Mesendoderm (in vitro differentiated cells): ENCODE results near the gene CST6.

Experiments
- DNase-seq: peaks from one replicate; pipeline ENCODE4 v3.0.0; 2013
- H2AK5ac ChIP-seq: 2 replicates; pipeline ENCODE4 v1.6.1; 2013; ENCODE audit warnings: low read length, inconsistent platforms
- H2BK120ac ChIP-seq: 2 replicates; pipeline ENCODE4 v1.6.1; 2013; ENCODE audit warnings: low read depth, mild to moderate bottlenecking, low read length, moderate library complexity, mixed read lengths
- H2BK15ac ChIP-seq: replicated peaks from 2 replicates; pipeline ENCODE4 v1.6.1; 2013; ENCODE audit warnings: low read depth, mild to moderate bottlenecking, moderate library complexity
- H2BK5ac ChIP-seq: 2 replicates; pipeline ENCODE4 v1.6.1; 2013; ENCODE audit warnings: low read length, inconsistent platforms
- H3K18ac ChIP-seq: 2 replicates; pipeline ENCODE4 v1.6.1; 2013; ENCODE audit warnings: mild to moderate bottlenecking, low read length, mixed read lengths
- H3K23ac ChIP-seq: one replicate; pipeline ENCODE4 v1.6.1; 2013; ENCODE audit warnings: low read length
- H3K27ac ChIP-seq: 2 replicates; pipeline ENCODE4 v1.5.1; 2013; ENCODE audit warnings: low read depth, mild to moderate bottlenecking, inconsistent platforms, low read length, moderate library complexity
- H3K27me3 ChIP-seq: 2 replicates; pipeline ENCODE4 v1.6.1; 2013; ENCODE audit warnings: low read length, control low read depth, mild to moderate bottlenecking, inconsistent platforms; ENCODE audit not compliant: insufficient read depth, poor library complexity
- H3K36me3 ChIP-seq: 2 replicates; pipeline ENCODE4 v1.6.1; 2013; ENCODE audit warnings: low read length, inconsistent platforms; ENCODE audit not compliant: control insufficient read depth, insufficient read depth
- H3K4ac ChIP-seq: one replicate; pipeline ENCODE4 v1.6.1; 2013; ENCODE audit warnings: low read depth, mild to moderate bottlenecking, low read length, moderate library complexity
- H3K4me1 ChIP-seq: 2 replicates; pipeline ENCODE4 v1.6.1; 2013; ENCODE audit warnings: low read depth, low read length, inconsistent platforms; ENCODE audit not compliant: control insufficient read depth
- H3K4me2 ChIP-seq: 2 replicates; pipeline ENCODE4 v1.6.1; 2013; ENCODE audit warnings: low read length
- H3K4me3 ChIP-seq: 2 replicates; pipeline ENCODE4 v1.5.1; 2013; ENCODE audit warnings: mild to moderate bottlenecking, low read length
- H3K56ac ChIP-seq: one replicate; pipeline ENCODE4 v1.6.1; 2013; ENCODE audit warnings: low read length
- H3K79me1 ChIP-seq: 2 replicates; pipeline ENCODE4 v1.6.1; 2013; ENCODE audit warnings: low read length, inconsistent platforms
- H3K79me2 ChIP-seq: 2 replicates; pipeline ENCODE4 v1.6.1; 2013; ENCODE audit warnings: mild to moderate bottlenecking, low read length; ENCODE audit not compliant: control insufficient read depth, insufficient read depth
- H3K9ac ChIP-seq: 2 replicates; pipeline ENCODE4 v1.6.1; 2013; ENCODE audit warnings: low read length, inconsistent platforms
- H4K5ac ChIP-seq: one replicate; pipeline ENCODE4 v1.6.1; 2013; ENCODE audit warnings: low read length
- H4K8ac ChIP-seq: one replicate; pipeline ENCODE4 v1.6.1; 2013; ENCODE audit warnings: low read depth, mild to moderate bottlenecking, control low read depth, low read length, moderate library complexity
- WGBS: extraction: QIAGEN DNeasy Blood & Tissue Kit; methylation state at CpG from one replicate; pipeline ENCODE4 v1.1.7; 2013; ENCODE audit warnings: low lambda C conversion rate, missing lambda C conversion rate; ENCODE audit not compliant: insufficient coverage; ENCODE audit errors: extremely low coverage; 5-methylcytosine and 5-hydroxymethylcytosine counted together

CST6 gene

DNA sequence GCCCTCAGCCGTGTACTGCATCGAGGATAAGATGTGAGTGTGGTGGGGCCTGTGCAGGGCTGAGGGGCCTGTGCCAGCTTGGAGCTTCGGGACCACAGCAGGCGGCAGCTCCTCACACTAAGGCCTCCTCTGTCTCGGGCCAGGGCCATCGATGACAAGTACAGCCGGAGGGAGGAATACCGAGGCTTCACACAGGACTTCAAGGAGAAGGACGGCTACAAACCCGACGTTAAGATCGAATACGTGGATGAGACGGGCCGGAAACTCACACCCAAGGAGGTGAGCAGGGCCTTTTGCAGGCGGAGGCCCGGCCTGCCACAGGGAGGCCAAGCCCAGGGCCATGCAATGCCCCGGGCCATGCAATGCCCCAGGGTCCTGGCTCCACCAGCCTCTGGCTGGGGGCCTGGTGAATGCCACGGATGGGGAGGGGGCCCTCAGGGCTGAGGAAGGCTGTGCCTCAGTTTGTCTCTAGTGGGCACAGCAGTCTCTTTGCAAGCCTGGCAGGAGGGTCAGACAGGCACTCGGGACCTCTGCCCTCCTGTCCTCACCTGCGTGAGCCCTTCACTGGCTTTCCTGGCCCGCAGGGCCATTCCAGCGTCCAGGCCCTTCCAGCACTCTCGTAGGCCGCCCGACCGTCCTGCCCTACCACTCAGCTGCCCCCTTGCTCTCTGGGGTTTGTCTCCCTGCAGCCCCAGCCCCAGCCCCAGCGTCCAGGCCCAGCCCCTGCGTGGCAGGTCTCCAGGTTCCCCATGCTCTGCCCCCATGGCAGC lies 34.0 kb upstream of the CST6 start:
- Histone ChIP-seq H3K4me3 (no peak overlapping the region), H2BK120ac (no peak overlapping the region), H3K27ac (no peak overlapping the region), H3K4ac (no peak overlapping the region), H3K36me3 (peaks cover 4% of the 10 kb centered on the region), H2AK5ac (no peak overlapping the region), H4K8ac (no peak overlapping the region), H4K5ac (no peak overlapping the region), H2BK5ac (no peak overlapping the region), H3K27me3 (no peaks in the 10 kb centered on the region), H3K4me2 (no peak overlapping the region), H3K79me1 (no peaks in the 10 kb centered on the region), H3K9ac (no peak overlapping the region), H3K4me1 (no peaks in the 10 kb centered on the region), H3K56ac (no peak overlapping the region), H3K18ac (no peak overlapping the region), H3K23ac (no peak overlapping the region), H2BK15ac (no peak overlapping the region), H3K79me2 (no peaks in the 10 kb centered on the region)
- DNase-seq, result no peak
- no CpG with 5 or more reads among the region's 29 CpGs for WGBS

DNA sequence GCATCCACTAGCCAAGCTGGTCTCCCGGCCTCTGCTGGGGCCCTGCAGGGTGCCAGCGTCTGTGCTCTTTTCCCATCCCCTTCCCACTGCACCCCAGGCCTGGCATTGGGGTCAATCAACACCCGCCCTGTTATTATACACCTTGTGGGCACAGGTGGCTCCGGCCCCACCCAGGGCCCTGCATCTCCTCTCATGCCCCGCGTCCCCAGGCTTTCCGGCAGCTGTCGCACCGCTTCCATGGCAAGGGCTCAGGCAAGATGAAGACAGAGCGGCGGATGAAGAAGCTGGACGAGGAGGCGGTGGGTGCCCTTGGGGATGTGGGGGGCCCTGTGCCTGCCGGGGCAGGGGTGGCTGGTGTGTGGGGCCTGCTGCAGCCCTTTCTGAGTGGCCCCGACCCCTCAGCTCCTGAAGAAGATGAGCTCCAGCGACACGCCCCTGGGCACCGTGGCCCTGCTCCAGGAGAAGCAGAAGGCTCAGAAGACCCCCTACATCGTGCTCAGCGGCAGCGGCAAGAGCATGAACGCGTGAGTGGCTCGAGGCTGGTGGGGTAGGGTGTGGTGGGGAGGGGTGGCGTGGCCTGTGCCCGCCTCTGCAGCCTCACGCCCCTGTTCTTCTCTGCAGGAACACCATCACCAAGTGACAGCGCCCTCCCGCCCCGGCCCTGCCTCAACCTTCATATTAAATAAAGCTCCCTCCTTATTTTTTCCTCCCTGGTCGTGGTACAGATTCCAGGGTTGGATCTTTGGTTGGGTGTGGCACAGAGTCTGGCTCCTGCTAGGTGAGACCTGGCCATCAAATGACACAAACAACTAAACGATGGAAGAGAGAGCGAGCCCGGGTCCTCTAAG lies 33.2 kb upstream of the CST6 start:
- no peak for DNase-seq
- no peaks in the 10 kb centered on the region for H3K79me2 ChIP-seq
- H2BK5ac ChIP-seq, result no peak overlapping the region
- no peak overlapping the region for H4K8ac ChIP-seq
- H3K27ac ChIP-seq, result no peak overlapping the region
- H2BK15ac ChIP-seq, result no peak overlapping the region
- no peak overlapping the region for H2AK5ac ChIP-seq
- H3K4me1 ChIP-seq, result no peaks in the 10 kb centered on the region
- no CpG with 5 or more reads among the region's 34 CpGs for WGBS
- no peaks in the 10 kb centered on the region for H3K79me1 ChIP-seq
- H3K4me3 ChIP-seq, result no peak overlapping the region
- peaks cover 2% of the 10 kb centered on the region for H3K36me3 ChIP-seq
- H3K23ac ChIP-seq, result no peak overlapping the region
- no peak overlapping the region for H2BK120ac ChIP-seq
- H3K18ac ChIP-seq, result no peak overlapping the region
- no peak overlapping the region for H3K9ac ChIP-seq
- no peak overlapping the region for H4K5ac ChIP-seq
- H3K56ac ChIP-seq, result no peak overlapping the region
- H3K4me2 ChIP-seq, result no peak overlapping the region
- no peak overlapping the region for H3K4ac ChIP-seq
- no peaks in the 10 kb centered on the region for H3K27me3 ChIP-seq

DNA sequence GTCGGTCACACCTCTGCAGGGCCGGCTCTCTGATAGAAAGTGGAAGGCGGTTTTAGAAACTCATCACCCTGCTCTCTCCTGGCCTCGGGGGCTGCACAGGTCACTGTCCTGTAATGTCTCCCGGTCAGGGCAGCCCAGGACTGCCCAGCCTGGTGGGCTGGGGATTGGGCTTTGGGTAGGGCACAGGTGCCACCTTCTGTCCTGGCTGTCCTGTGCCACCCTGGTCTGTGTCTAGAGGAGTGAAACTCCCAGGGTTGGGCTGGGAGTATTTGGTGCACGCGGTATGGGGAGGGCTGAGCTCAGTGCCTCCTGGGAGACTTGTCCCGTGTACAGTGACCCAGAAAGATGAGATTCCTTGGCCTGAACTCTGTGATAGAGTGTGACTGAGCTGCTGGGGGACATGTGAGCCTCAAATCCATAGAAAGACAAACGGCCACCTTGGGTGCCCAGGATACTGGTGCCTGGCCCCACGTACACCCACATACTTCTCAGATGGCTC lies 32.5 kb upstream of the CST6 start:
- H3K9ac ChIP-seq, result no peak overlapping the region
- H2BK120ac ChIP-seq, result no peak overlapping the region
- H2AK5ac ChIP-seq, result no peak overlapping the region
- no peak overlapping the region for H2BK15ac ChIP-seq
- no peaks in the 10 kb centered on the region for H3K27me3 ChIP-seq
- H3K4me1 ChIP-seq, result no peaks in the 10 kb centered on the region
- DNase-seq, result no peak
- no peak overlapping the region for H3K27ac ChIP-seq
- H3K23ac ChIP-seq, result no peak overlapping the region
- no peak overlapping the region for H4K5ac ChIP-seq
- no peak overlapping the region for H2BK5ac ChIP-seq
- no peak overlapping the region for H3K4ac ChIP-seq
- WGBS, result no CpG with 5 or more reads among the region's 10 CpGs
- no peak overlapping the region for H3K18ac ChIP-seq
- H3K4me2 ChIP-seq, result no peak overlapping the region
- no peak overlapping the region for H4K8ac ChIP-seq
- H3K56ac ChIP-seq, result no peak overlapping the region
- no peak overlapping the region for H3K4me3 ChIP-seq
- H3K79me2 ChIP-seq, result no peaks in the 10 kb centered on the region
- H3K36me3 ChIP-seq, result peaks cover 2% of the 10 kb centered on the region
- no peaks in the 10 kb centered on the region for H3K79me1 ChIP-seq

DNA sequence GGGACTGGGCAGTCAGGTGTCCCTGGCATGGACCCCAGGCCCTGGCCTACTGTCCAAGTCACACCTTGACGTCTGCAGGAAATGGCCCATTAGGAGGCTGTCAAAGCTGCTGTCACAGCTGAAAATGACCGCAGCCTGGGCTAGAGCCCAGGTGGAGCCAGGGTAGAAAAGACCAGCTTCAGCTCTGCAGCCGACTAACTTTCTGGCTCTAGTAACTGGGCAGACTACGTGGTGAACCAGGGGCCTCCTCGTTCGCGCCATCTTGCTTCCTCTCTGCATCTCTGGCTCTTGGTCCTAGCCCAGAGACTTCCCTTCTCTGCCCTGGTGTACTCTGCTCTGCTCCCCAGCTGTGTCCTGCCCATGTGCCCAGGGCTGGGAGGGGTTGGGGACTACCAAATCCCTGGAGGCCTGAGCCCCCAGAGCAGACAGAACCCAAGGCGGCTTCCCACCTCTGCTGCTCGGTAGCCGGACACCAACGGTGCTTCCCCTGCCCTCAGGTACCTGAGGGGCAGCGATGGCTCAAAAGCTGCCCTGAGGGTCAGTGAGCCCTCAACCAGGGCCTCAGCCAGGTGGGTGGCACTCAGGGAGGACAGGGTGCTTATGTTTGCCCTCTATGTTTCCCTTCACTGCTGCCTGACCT lies 30.6 kb upstream of the CST6 start:
- no peak overlapping the region for H3K18ac ChIP-seq
- H3K4me1 ChIP-seq, result no peaks in the 10 kb centered on the region
- no peak overlapping the region for H3K23ac ChIP-seq
- H3K9ac ChIP-seq, result no peak overlapping the region
- no peaks in the 10 kb centered on the region for H3K79me2 ChIP-seq
- no peak overlapping the region for H3K56ac ChIP-seq
- H3K4me3 ChIP-seq, result no peak overlapping the region
- H3K4me2 ChIP-seq, result no peak overlapping the region
- H3K79me1 ChIP-seq, result no peaks in the 10 kb centered on the region
- H3K36me3 ChIP-seq, result peaks cover 2% of the 10 kb centered on the region
- no peak overlapping the region for H3K4ac ChIP-seq
- H2BK120ac ChIP-seq, result no peak overlapping the region
- DNase-seq, result no peak
- no peak overlapping the region for H2BK15ac ChIP-seq
- no peak overlapping the region for H2AK5ac ChIP-seq
- H3K27ac ChIP-seq, result no peak overlapping the region
- no peak overlapping the region for H2BK5ac ChIP-seq
- WGBS, result no CpG with 5 or more reads among the region's 12 CpGs
- no peaks in the 10 kb centered on the region for H3K27me3 ChIP-seq
- no peak overlapping the region for H4K8ac ChIP-seq
- H4K5ac ChIP-seq, result no peak overlapping the region

DNA sequence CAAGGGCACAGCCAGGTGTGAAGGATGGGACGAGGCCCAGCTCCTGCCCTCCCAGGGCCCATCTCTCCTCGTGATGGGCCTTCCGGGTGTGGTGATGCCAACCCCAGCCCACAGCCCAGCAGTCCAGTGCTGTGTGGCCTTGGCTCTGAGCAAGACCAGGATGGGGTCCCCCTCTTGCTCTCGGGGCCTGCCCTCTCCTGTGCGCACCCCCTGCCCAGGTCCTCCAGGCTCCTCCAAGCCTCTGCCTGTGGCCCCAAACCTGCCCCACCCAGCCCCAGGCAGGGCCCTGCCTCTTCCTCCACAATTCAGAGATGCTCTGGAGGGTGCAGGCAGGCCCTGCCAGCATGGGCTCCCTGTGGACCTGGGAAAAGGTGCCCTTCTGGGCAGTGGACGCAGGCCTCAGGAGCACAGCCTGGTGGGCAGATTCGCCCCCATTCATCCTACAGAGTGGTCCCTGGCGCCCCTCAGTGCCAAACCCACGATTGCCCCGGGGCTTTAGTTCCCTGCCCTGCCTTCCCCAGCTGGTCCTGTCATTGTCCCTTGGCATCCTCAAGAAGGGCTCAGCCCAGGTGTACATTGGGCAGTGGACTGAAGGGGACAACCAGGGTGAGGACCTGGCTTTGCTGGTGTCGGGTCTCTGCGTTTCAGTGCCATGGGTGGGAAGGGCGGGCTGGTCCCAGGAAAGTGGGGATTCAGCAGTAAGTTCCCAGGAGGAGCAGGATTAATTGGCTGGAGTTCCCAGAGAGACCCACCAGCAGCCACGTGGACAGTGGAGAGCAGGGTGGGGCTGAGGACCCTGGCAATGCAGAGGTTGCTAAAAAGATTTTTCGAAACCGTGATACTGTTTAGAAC lies 29.6 kb upstream of the CST6 start:
- Histone ChIP-seq H2BK120ac (no peak overlapping the region), H3K56ac (no peak overlapping the region), H3K27ac (no peak overlapping the region), H3K4me1 (no peaks in the 10 kb centered on the region), H2AK5ac (no peak overlapping the region), H3K4me3 (no peak overlapping the region), H4K5ac (no peak overlapping the region), H3K4me2 (no peak overlapping the region), H4K8ac (no peak overlapping the region), H3K79me1 (no peaks in the 10 kb centered on the region), H3K23ac (no peak overlapping the region), H3K4ac (no peak overlapping the region), H2BK5ac (no peak overlapping the region), H3K36me3 (no peaks in the 10 kb centered on the region), H3K27me3 (no peaks in the 10 kb centered on the region), H3K18ac (no peak overlapping the region), H3K9ac (no peak overlapping the region), H2BK15ac (no peak overlapping the region), H3K79me2 (no peaks in the 10 kb centered on the region)
- DNase-seq, result no peak
- WGBS, result no CpG with 5 or more reads among the region's 16 CpGs
